AG09309 (cell line): ENCODE measurements around the gene GAS2.

ENCODE experiments used
- DNase-seq: peaks from one replicate; pipeline ENCODE4 v3.0.0-alpha.2; 2010; ENCODE audit warnings: low read depth
- H3K4me3 ChIP-seq: 2 replicates; pipeline ENCODE4 v1.5.1; 2011; ENCODE audit warnings: mild to moderate bottlenecking, low read depth, low read length, moderate library complexity; ENCODE audit not compliant: control insufficient read depth
- TF ChIP-seq, protein P1 (sequence below): IDR thresholded peaks from 2 replicates; pipeline ENCODE4 v1.5.1; 2011; ENCODE audit warnings: mild to moderate bottlenecking, low read depth, low read length, inconsistent platforms; ENCODE audit not compliant: insufficient read depth, control insufficient read depth; ENCODE audit errors: missing control alignments

Gene GAS2

DNA sequence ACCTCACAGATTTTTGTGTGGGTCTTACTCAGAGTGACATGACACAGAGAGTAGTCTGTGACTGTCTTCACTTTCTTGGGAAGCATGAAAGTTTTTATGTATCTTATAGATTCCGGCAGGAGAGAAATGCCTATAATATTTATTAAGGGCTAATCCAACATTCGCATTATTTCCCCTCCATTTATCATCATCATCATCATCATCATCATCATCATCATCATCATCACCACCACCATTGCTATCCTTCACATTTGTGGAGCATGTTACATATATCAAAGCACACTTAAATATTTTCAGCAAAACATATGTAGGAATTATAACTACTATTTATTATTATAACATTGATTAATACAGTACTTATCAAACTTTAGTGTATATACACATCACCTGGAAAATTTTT lies 66.2 kb downstream of the GAS2 start:
- TF ChIP-seq, protein P1, sequence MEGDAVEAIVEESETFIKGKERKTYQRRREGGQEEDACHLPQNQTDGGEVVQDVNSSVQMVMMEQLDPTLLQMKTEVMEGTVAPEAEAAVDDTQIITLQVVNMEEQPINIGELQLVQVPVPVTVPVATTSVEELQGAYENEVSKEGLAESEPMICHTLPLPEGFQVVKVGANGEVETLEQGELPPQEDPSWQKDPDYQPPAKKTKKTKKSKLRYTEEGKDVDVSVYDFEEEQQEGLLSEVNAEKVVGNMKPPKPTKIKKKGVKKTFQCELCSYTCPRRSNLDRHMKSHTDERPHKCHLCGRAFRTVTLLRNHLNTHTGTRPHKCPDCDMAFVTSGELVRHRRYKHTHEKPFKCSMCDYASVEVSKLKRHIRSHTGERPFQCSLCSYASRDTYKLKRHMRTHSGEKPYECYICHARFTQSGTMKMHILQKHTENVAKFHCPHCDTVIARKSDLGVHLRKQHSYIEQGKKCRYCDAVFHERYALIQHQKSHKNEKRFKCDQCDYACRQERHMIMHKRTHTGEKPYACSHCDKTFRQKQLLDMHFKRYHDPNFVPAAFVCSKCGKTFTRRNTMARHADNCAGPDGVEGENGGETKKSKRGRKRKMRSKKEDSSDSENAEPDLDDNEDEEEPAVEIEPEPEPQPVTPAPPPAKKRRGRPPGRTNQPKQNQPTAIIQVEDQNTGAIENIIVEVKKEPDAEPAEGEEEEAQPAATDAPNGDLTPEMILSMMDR: no peak
- no peak overlapping the region for H3K4me3 ChIP-seq
- DNase-seq: no peak

DNA sequence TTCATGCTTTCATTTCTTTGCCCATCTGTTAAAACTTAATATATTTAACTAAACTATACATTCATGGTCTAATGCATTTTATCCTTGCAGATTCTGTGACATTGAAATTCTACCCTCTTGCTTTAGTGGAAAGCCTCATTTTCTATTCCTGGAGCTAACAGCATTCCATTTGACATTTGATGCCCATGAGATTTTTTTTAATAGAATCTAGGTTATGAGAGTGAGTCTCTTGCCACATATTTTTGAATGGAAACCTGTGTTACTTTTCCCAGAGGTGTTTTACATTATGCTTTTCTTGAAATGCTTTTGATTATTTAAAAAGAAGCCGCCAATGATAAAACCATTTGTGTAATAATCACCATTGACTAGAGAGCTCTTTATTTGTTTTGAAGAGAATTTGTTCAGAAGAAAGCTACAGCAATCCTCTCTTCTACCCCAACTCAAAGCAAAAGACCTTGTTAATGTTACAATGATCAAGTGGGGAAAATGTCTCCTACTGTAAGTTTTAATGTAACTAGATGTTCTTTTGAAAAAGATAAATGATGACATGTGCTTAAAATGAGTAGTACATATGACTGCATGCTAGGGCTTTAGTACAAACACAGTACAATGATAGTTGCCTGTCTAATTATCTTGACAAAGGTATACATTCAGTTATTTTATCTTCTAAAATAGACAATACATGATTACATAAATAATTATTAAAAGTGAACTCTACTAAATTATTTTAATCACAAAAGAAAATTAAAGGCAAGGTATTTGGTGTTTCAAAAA lies 67.3 kb downstream of the GAS2 start:
- no peak for DNase-seq
- TF ChIP-seq, protein P1: no peak
- no peak overlapping the region for H3K4me3 ChIP-seq

DNA sequence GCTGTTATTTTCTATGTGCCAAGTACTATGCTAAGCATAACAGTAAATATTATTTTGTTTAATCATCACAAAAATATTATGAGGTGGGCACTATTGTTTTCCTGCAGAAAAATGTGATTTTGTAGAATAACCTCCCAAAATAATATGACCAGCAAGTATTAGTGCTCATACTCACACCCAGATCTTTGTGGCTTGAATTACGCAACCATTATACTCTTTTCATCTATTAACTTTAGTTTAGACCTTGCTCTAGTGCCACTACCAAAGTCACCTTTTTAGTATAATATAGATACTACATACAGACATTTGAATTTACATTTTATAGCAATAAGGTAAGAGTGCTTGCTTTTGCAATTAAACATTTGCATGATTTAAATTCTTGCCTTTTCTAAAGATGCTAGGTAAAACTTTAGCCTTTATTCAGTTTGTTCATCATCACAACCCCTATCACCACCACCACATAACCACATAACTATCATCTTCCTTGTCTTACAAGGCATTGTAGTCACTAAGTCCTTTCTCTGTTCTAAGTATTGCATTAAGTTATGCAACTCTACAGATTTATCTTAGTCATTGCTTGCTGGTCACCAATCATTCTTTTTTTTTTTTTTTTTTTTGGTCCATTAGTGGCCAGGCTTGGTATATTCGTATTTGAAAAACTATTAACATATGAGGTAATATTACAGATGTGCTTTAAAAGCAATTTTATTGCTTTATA lies 68.4 kb downstream of the GAS2 start:
- no peak overlapping the region for H3K4me3 ChIP-seq
- no peak for DNase-seq
- TF ChIP-seq, protein P1: no peak

DNA sequence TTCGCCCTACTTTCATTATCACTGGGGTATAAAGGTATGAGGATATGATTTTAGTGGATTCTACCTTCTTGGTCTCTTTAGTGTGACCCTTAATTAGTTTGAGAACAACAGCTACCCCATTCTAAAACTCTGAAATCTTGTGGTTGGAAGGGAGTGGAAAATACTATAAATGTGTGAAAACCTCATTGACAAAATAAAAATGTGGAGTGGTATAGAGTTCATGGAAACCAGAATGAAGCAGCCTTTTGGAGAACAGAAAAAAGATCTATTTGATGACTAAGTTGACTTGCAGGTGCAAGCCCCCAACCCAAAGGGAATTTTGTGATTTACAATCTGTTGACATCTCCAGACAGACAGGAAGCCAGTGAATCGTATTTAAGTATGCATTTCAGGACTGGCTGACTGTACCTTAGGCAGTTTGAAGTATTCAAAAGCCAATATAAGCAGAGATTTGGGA lies 75.8 kb downstream of the GAS2 start:
- TF ChIP-seq, protein P1: no peak
- DNase-seq: no peak
- no peak overlapping the region for H3K4me3 ChIP-seq

DNA sequence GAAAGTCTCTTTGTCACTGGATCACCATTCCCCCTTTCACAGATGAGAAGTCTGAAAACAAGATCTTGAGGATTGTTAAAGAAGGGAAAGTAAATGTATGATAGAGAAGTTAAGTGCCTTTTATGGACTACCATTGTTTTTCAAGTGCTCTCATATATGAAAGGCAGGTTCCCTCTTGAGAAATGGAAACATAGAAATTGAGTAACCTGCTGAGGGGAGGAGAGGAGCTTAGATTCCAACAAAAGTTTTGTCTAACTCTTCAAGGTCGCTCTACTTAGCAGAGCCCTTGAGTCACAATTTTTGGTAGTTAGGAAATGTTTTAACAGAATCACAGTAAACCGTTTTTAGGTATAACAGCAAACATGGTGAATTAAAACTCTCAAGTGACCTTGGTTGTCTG lies 83.1 kb downstream of the GAS2 start:
- TF ChIP-seq, protein P1: no peak
- DNase-seq: no peak
- H3K4me3 ChIP-seq: no peak overlapping the region

DNA sequence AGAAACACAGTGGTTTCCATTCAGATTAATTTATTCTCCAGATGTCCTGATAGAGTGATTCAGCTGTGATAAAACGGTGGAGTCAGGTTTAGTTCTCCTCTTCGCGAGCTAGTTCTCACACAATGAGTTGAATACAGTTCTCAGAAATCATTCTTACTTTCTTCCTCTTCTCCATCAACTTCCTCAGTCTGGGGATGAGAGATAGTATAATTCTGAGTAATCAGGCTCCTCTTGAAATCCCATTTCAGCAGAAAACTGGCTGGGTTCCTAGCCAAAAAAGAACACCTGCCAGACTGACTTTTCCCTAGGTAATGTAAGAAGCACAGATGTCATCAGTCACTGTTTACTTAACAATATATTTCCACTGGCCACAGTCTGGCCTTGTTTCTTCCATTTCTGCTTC lies 86.5 kb downstream of the GAS2 start:
- no peak overlapping the region for H3K4me3 ChIP-seq
- TF ChIP-seq, protein P1: no peak
- DNase-seq: no peak
